Neural cell (in vitro differentiated cells): ENCODE data around the gene RNF213. TPM values are rescaled to one million over a fixed set of nuclear protein-coding genes. Genes with fewer than 3 reads are reported as not detected.

Experiments
- H2AFZ ChIP-seq: fragments of 200-600, 300-800 bp; sonication (generic), shearing (Covaris generic); 2 replicates; pipeline ENCODE4 v1.6.0; 2014; ENCODE audit warnings: low read depth, mild to moderate bottlenecking, antibody characterized with exemption, low read length, moderate library complexity
- H3F3A ChIP-seq: fragments of 200-600 bp; shearing (Covaris generic); 2 replicates; pipeline ENCODE4 v1.6.1; 2016; ENCODE audit warnings: mild to moderate bottlenecking, moderate library complexity, mixed read lengths, antibody characterized with exemption, low read length; ENCODE audit not compliant: insufficient read depth, poor library complexity, severe bottlenecking
- H3K27ac ChIP-seq: fragments of 200-600, 300-800 bp; sonication (generic), shearing (Covaris generic); 2 replicates; pipeline ENCODE4 v1.5.1; 2014; ENCODE audit warnings: mild to moderate bottlenecking, low read length, moderate library complexity
- H3K27me3 ChIP-seq: fragments of 300-800, 200-600 bp; sonication (generic), shearing (Covaris generic); 2 replicates; pipeline ENCODE4 v1.6.0; 2014; ENCODE audit warnings: mild to moderate bottlenecking, low read depth, low read length, moderate library complexity; ENCODE audit not compliant: insufficient read depth
- H3K36me3 ChIP-seq: fragments of 300-800, 200-600 bp; sonication (generic), shearing (Covaris generic); 2 replicates; pipeline ENCODE4 v1.5.1; 2014; ENCODE audit warnings: mild to moderate bottlenecking, antibody characterized with exemption, low read length, moderate library complexity; ENCODE audit not compliant: insufficient read depth
- H3K4me2 ChIP-seq: fragments of 300-800, 200-600 bp; sonication (generic), shearing (Covaris generic); 2 replicates; pipeline ENCODE4 v1.6.0; 2014; ENCODE audit warnings: mild to moderate bottlenecking, low read length
- H3K4me3 ChIP-seq: fragments of 300-800, 200-600 bp; sonication (generic), shearing (Covaris generic); 2 replicates; pipeline ENCODE4 v1.5.1; 2014; ENCODE audit warnings: mild to moderate bottlenecking, low read length, moderate library complexity
- H3K79me2 ChIP-seq: fragments of 200-600 bp; shearing (Covaris generic); replicated peaks from 2 replicates; pipeline ENCODE4 v1.6.0; 2014; ENCODE audit warnings: mild to moderate bottlenecking, low read length, moderate library complexity; ENCODE audit not compliant: insufficient read depth
- H3K9ac ChIP-seq: fragments of 300-800, 200-600 bp; sonication (generic), shearing (Covaris generic); 2 replicates; pipeline ENCODE4 v1.6.1; 2016; ENCODE audit warnings: mild to moderate bottlenecking, low read length, mixed read lengths
- H3K9me2 ChIP-seq: fragments of 200-600 bp; shearing (Covaris generic); 2 replicates; pipeline ENCODE4 v1.6.1; 2016; ENCODE audit warnings: mild to moderate bottlenecking, low read length, mixed read lengths; ENCODE audit not compliant: insufficient read depth
- H3K9me3 ChIP-seq: fragments of 200-600, 300-800 bp; sonication (generic), shearing (Covaris generic); 2 replicates; pipeline ENCODE4 v1.6.1; 2016; ENCODE audit warnings: mild to moderate bottlenecking, mixed run types, low read length, moderate library complexity, mixed read lengths
- H4K20me1 ChIP-seq: fragments of 200-600 bp; shearing (Covaris generic); 2 replicates; pipeline ENCODE4 v1.6.1; 2016; ENCODE audit warnings: mild to moderate bottlenecking, mixed run types; ENCODE audit not compliant: insufficient read depth
- CTCF ChIP-seq: fragments of 450-650 bp; IDR thresholded peaks from 2 replicates; pipeline ENCODE4 v1.5.1; 2014; ENCODE audit warnings: antibody characterized with exemption, mild to moderate bottlenecking, moderate library complexity; ENCODE audit not compliant: poor library complexity, severe bottlenecking
- EP300 ChIP-seq: fragments of 450-650 bp; conservative IDR thresholded peaks from 2 replicates; pipeline ENCODE4 v1.6.1; 2014; ENCODE audit warnings: antibody characterized with exemption, mild to moderate bottlenecking, moderate library complexity; ENCODE audit not compliant: poor library complexity, severe bottlenecking
- EZH2 ChIP-seq: fragments of 200-600, 300-800 bp; shearing (Covaris generic), sonication (generic); IDR thresholded peaks from 2 replicates; pipeline ENCODE4 v1.6.1; 2014; ENCODE audit warnings: antibody characterized with exemption, low read length, borderline replicate concordance, mild to moderate bottlenecking; ENCODE audit not compliant: insufficient read depth, poor library complexity, severe bottlenecking
- POLR2AphosphoS5 ChIP-seq: IDR thresholded peaks from 2 replicates; pipeline ENCODE4 v1.6.1; 2012
- RAD21 ChIP-seq: fragments of 450-650 bp; conservative IDR thresholded peaks from 2 replicates; pipeline ENCODE4 v1.6.1; 2014; ENCODE audit warnings: antibody characterized with exemption, mild to moderate bottlenecking, moderate library complexity
- REST ChIP-seq: IDR thresholded peaks from 2 replicates; pipeline ENCODE4 v1.6.1; 2012; ENCODE audit warnings: borderline replicate concordance
- SMC3 ChIP-seq: fragments of 450-650 bp; conservative IDR thresholded peaks from 2 replicates; pipeline ENCODE4 v1.6.1; 2014; ENCODE audit warnings: antibody characterized with exemption, mild to moderate bottlenecking, moderate library complexity; ENCODE audit not compliant: poor library complexity
- TAF1 ChIP-seq: IDR thresholded peaks from 2 replicates; pipeline ENCODE4 v1.6.1; 2012; ENCODE audit warnings: low read depth
- polyA plus RNA-seq: library from polyadenylated mRNA; depleted of rRNA; stranded (reverse); fragments of >200 nt; gene quantifications from 2 replicates; pipeline ENCODE4 v1.2.3, GENCODE V29; 2014

Gene RNF213
- polyA plus RNA-seq, 1 donor from 2014 or later, result 1.5 TPM

GRCh38 chr17:80394629-80395216, 134.1 kb downstream of the RNF213 start:
- Histone ChIP-seq H3K27me3 (no peaks in the 10 kb centered on the region), H3K9me3 (no peaks in the 10 kb centered on the region), H3K4me3 (no peak overlapping the region), H2AFZ (no peak overlapping the region), H3K27ac (no peak overlapping the region), H4K20me1 (no peaks in the 10 kb centered on the region), H3K36me3 (no peaks in the 10 kb centered on the region), H3F3A (no peaks in the 10 kb centered on the region), H3K79me2 (no peaks in the 10 kb centered on the region), H3K9me2 (no peaks in the 10 kb centered on the region), H3K9ac (no peak overlapping the region), H3K4me2 (no peak overlapping the region)
- TF ChIP-seq SMC3 (no peak), RAD21 (no peak)

GRCh38 chr17:80395402-80396151, 134.9 kb downstream of the RNF213 start:
- no peaks in the 10 kb centered on the region for H4K20me1 ChIP-seq
- no peak overlapping the region for H3K4me3 ChIP-seq
- H3K79me2 ChIP-seq, result no peaks in the 10 kb centered on the region
- H3K4me2 ChIP-seq, result no peak overlapping the region
- no peak overlapping the region for H3K9ac ChIP-seq
- no peaks in the 10 kb centered on the region for H3F3A ChIP-seq
- no peaks in the 10 kb centered on the region for H3K9me2 ChIP-seq
- no peak for TF ChIP-seq POLR2AphosphoS5
- no peak for TF ChIP-seq REST
- no peak for TF ChIP-seq CTCF
- no peak for TF ChIP-seq EZH2
- no peak for TF ChIP-seq TAF1
- TF ChIP-seq EP300, result no peak
- TF ChIP-seq RAD21, result no peak
- TF ChIP-seq SMC3, result no peak
- H3K36me3 ChIP-seq, result no peaks in the 10 kb centered on the region
- H3K27ac ChIP-seq, result no peak overlapping the region
- H3K9me3 ChIP-seq, result no peaks in the 10 kb centered on the region
- H2AFZ ChIP-seq, result no peak overlapping the region
- H3K27me3 ChIP-seq, result no peaks in the 10 kb centered on the region
